Aorta (tissue), 5 donors: ENCODE results near the gene PRR33. TPM values are rescaled to one million over a fixed set of nuclear protein-coding genes. Genes with fewer than 3 reads are reported as not detected.

Source experiments
- ATAC-seq: fragments of 200-7000 bp; cut with Tn5 transposase; one replicate; pipeline ENCODE4 v1.9.1; 2022; ENCODE audit warnings: moderate library complexity; ENCODE audit not compliant: low FRiP score
- DNase-seq, 2 donors: peaks; one replicate each; pipeline ENCODE4 v3.0.0-alpha.2; 2020
- H3K27ac ChIP-seq, 2 donors: one replicate each; pipeline ENCODE4 v1.5.1; 2013; ENCODE audit warnings: low read length in 2 of 2, mild to moderate bottlenecking in 2 of 2, moderate library complexity in 2 of 2, control low read depth in 1 of 2, inconsistent platforms in 1 of 2, low read depth in 1 of 2
- H3K27me3 ChIP-seq, 2 donors: one replicate each; pipeline ENCODE4 v1.6.1; 2013; ENCODE audit warnings: control low read depth in 1 of 2, low read length in 1 of 2, mild to moderate bottlenecking in 1 of 2, moderate library complexity in 1 of 2; ENCODE audit not compliant: insufficient read depth in 2 of 2, control insufficient read depth in 1 of 2
- H3K36me3 ChIP-seq, 2 donors: one replicate each; pipeline ENCODE4 v1.6.1; 2013; ENCODE audit warnings: control low read depth in 1 of 2, low read length in 1 of 2, mild to moderate bottlenecking in 1 of 2; ENCODE audit not compliant: insufficient read depth in 2 of 2, control insufficient read depth in 1 of 2
- H3K4me1 ChIP-seq, 2 donors: one replicate each; pipeline ENCODE4 v1.6.1; 2013; ENCODE audit warnings: low read length in 2 of 2, control low read depth in 1 of 2, mild to moderate bottlenecking in 1 of 2, moderate library complexity in 1 of 2; ENCODE audit not compliant: insufficient read depth in 2 of 2, control insufficient read depth in 1 of 2
- H3K4me3 ChIP-seq, 2 donors: one replicate each; pipeline ENCODE4 v1.5.1; 2013; ENCODE audit warnings: low read length in 2 of 2, control low read depth in 1 of 2, mild to moderate bottlenecking in 1 of 2
- H3K9me3 ChIP-seq: one replicate; pipeline ENCODE4 v1.6.1; 2013; ENCODE audit warnings: mild to moderate bottlenecking, low read length; ENCODE audit not compliant: control insufficient read depth
- WGBS, 2 donors: extraction: QIAGEN DNeasy Blood & Tissue Kit; methylation state at CpG; one replicate each; pipeline ENCODE4 v1.1.7; 2013; 5-methylcytosine and 5-hydroxymethylcytosine counted together
- intact Hi-C, 2 donors: fragments of 100-400 bp; cut with DNase I; formaldehyde crosslinking; loops; one replicate each; pipeline versions ENCODE4 v1.14.2 to v1.15.0; 2022
- polyA plus RNA-seq, 2 donors: library from polyadenylated mRNA; stranded (reverse); fragments of 200-250 nt; gene quantifications; one replicate each; pipeline ENCODE4 v1.2.3, GENCODE V29; 2013
- total RNA-seq, 2 donors: library from RNA; stranded (reverse); fragmentation: NEBNext Ultra II Directional; extraction: Animal tissue kit (Norgen Biotek cat#: 25700); gene quantifications; one replicate each; pipeline ENCODE4 v1.2.1, GENCODE V29; 2021
- donor health status: healthy with polysubstance abuse.
- donor health status: Bipolar disorder and iron deficiency.
- donor health status: DM: no; HTN: no; CAD: no.
- donor health status: DM: no; HTN: no; CAD: no.
- donor health status: DM: yes; HTN: yes; CAD: no.

Gene PRR33
- total and polyA plus RNA-seq, 4 donors: not detected

DNA sequence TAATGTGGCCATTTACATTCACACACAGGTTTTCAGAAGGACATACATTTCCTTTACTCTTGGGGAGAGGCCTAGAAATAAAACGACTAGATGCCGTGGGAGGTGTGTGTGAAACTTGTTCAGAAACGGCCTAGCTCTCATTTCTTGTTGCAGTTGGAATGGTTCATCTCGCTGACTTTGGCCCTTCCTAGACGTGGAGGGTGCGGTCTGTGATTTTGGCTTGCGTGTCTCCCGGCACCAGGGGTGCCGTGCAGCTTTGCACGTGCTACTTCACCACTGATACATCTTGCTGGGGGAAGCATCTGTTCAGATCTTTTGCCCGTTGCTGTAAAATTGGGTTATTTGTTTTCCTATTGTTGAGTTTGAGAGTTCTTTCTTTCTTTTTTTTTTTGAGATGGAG, 3.1 kb upstream of the PRR33 start:
- ATAC-seq: no peak
- no peak overlapping the region for H3K27ac ChIP-seq
- H3K9me3 ChIP-seq: no peaks in the 10 kb centered on the region
- H3K4me1 ChIP-seq: no peaks in the 10 kb centered on the region
- H3K36me3 ChIP-seq: no peaks in the 10 kb centered on the region
- no peak overlapping the region for H3K4me3 ChIP-seq
- no peaks in the 10 kb centered on the region for H3K27me3 ChIP-seq
- WGBS, 2 donors: 84 to 91% methylated on average over 11 of the region's 11 CpGs
- intact Hi-C loops: loop anchor here (1.0 kb wide), 2 partner anchors 45 to 46 kb away; no protein-coding TSS in a partner anchor
- DNase-seq: no peak

DNA sequence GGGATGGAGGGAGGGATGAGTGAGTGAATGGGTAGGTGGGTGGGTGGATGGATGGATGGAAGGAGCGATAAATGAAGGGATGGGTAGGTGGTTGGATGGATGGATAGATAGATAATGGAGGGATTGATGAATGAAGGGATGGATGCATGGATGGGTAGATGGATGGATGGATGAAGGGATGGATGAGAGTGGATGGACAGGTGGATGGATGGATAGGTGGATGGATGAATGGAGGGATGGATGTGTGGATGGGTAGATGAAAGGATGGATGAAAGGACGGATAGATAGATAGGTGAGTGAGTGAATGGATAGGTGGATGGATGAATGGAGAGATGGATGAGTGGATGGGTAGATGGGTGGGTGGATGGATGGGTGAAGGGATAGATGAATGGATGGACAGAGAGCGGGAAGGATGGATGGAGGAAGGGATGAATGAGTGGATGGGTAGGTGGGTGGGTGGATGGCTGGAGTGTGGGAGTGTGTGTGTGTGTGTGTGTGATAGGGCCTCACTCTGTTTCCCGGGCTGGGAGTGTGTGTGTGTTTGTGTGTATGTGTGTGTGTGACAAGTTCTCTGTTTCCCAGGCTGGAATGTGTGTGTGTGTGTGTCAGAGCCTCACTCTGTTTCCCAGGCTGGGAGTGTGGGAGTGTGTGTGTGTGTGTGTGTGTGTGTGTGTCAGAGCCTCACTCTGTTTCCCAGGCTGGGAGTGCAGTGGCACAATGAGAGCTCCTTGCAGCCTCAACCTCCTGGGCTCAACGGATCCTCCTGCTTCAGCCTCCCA, 2.1 kb upstream of the PRR33 start:
- DNase-seq (no peak), ATAC-seq (no peak)
- H3K4me1 ChIP-seq: no peaks in the 10 kb centered on the region
- 82 to 92% methylated on average over 5 of the region's 5 CpGs for WGBS, 2 donors
- H3K36me3 ChIP-seq: no peaks in the 10 kb centered on the region
- H3K4me3 ChIP-seq: no peak overlapping the region
- intact Hi-C loops: loop anchor here (1.0 kb wide), 3 partner anchors 23 to 47 kb away; no protein-coding TSS in a partner anchor
- H3K27me3 ChIP-seq: no peaks in the 10 kb centered on the region
- H3K9me3 ChIP-seq: no peaks in the 10 kb centered on the region
- H3K27ac ChIP-seq: no peak overlapping the region

DNA sequence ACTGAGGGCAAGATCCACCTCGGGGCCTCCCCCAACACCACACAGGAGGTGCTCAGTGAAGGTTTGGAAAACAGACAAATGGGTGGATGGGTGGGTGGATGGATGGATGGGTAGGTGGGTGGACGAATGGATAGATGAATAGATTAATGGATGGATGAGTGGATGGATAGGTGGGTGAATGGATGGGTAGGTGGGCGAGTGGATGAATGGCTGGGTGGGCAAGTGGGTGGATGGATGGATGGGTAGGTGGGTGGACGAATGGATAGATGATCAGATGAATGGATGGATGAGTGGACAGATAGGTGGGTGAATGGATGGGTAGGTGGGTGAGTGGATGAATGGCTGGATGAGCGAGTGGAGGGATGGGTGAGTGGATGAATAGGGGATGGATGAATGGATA, 863 bp upstream of the PRR33 start:
- DNase-seq (no peak), ATAC-seq (no peak)
- WGBS, 2 donors: 73 to 92% methylated on average over 5 of the region's 5 CpGs
- no peak overlapping the region for H3K4me3 ChIP-seq
- H3K27me3 ChIP-seq: no peaks in the 10 kb centered on the region
- H3K27ac ChIP-seq: no peak overlapping the region
- H3K4me1 ChIP-seq: no peaks in the 10 kb centered on the region
- no peaks in the 10 kb centered on the region for H3K9me3 ChIP-seq
- intact Hi-C loops: no loop called here
- no peaks in the 10 kb centered on the region for H3K36me3 ChIP-seq

DNA sequence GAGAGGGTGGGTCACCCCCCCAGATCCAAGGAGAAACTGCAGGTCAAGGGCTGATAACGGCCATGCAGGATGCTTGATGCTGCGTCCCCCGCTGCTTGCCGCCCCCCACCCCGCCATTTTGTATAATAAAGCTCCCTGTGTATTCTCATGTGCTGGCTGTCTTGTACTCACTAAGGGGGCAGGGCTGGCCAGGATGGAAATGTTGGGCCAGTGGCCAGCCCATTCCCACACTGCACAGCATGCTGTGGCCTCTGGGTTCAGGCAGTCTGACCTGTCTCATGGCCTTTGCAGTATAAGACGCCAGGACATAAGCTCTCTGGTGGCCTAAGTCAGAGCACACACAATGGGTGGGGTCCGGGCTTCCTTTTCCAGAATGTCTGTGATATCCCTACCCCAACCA, 421 bp upstream of the PRR33 start:
- Histone ChIP-seq H3K4me1 (no peaks in the 10 kb centered on the region), H3K9me3 (no peaks in the 10 kb centered on the region), H3K27ac (no peak overlapping the region), H3K4me3 (no peak overlapping the region), H3K27me3 (no peaks in the 10 kb centered on the region), H3K36me3 (no peaks in the 10 kb centered on the region)
- ATAC-seq (no peak), DNase-seq (no peak)
- intact Hi-C loops: no loop called here
- WGBS, 2 donors: 93 to 96% methylated on average over 7 of the region's 7 CpGs

DNA sequence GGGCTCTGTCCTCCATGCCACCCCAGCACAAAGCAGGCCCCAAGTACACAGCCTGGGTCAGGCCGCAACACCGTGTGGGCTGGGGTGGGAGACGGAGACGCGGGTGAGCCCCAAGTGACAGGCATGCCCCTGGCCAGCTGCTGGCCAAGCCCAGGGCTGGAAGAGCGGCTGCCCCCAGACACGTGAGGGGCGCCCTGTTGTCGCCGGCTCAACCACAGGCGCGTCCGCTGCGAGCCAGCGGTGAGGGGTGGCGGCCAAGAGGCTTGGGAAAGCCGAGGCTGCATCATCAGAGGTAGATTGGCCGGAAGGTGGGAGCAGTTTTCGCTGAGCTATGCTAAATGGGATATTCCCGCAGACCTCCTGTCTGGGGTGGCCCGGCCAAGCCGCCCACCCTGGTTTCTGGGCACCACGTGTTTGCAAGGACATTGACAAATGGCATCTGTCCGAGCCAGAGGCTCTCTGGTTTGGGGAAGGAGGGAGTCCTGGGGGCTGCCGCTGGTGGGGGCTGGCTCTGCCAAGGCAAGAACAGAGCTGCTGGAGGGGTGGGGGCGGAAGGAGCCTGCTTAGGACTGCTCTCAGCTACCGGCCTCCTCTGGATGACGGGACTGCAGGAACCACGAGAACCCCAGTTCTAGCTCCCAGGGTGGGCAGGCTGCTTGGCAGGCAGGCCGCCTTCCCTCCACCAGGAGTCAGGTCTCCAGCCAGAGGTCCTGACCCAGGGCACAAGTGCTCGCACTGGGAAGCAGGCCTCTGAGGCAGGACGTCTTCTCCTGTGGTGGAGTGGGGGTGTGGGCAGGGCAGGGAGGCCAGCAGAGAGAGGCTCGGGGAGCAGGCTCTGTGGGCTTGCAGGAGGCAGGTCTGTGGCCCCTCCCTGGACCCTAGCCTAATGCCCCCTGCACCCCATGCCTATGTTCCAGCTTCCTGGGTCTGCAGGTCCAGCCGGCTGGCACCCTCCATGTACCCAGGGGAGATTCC, 552 bp downstream of the PRR33 start:
- Histone ChIP-seq H3K27ac (no peak overlapping the region), H3K4me3 (no peak overlapping the region), H3K4me1 (no peaks in the 10 kb centered on the region), H3K36me3 (no peaks in the 10 kb centered on the region), H3K27me3 (no peaks in the 10 kb centered on the region), H3K9me3 (no peaks in the 10 kb centered on the region)
- intact Hi-C loops: no loop called here
- peak; percentile 36 for ATAC-seq
- DNase-seq: no peak
- 75 to 78% methylated on average over 33 to 34 of the region's 34 CpGs for WGBS, 2 donors

DNA sequence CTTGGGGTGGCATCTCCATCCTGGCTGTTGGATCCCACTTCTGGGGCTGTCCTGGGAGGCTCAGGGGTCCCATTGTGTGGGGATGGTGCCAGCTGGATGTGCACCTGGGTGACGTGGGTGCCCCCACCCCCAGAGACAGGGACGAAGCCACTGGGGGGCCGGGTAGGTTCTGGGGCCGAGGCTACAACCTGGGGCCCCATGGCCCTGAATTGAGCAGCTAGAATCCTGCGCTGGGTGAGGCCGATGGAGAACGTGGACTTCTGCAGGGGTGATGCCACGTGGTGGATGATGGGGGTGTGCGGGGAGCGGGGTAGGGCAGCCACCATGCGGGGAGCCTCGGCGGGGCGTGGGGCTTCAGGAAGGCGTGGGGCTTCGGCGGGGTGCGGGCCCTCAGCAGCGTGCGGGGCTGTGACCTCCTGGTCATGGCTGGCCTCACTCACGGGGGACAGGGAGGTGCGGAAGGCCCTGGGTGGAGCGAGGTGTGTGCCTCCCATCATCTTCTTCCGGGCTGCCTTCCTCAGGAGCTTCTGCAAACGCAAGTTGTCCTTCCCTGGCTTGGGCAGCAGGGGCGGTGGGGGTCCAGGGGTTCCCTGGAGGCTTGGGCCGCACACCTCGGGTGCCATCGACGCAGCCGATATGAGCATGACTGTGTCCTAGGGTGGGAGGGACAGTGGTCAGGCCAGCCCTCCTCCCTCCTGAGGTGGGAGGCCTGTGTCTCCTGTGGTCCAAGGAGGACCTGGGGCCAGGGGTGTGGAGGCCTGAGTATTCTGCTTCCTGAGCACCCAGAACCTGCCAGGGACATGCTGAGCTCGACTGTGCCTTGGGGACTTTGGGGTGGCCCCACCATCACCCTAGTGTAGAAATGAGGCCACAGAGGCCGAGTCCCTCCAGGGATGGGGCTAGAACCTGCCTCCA, 1.5 kb downstream of the PRR33 start:
- intact Hi-C loops: no loop called here
- no peaks in the 10 kb centered on the region for H3K9me3 ChIP-seq
- WGBS, 2 donors: 93 to 95% methylated on average over 32 to 33 of the region's 33 CpGs
- ATAC-seq (peak; percentile 9), DNase-seq (peak in 1 of 2 donors; percentile 57)
- H3K36me3 ChIP-seq: no peaks in the 10 kb centered on the region
- no peaks in the 10 kb centered on the region for H3K27me3 ChIP-seq
- no peak overlapping the region for H3K4me3 ChIP-seq
- H3K4me1 ChIP-seq: no peaks in the 10 kb centered on the region
- no peak overlapping the region for H3K27ac ChIP-seq

DNA sequence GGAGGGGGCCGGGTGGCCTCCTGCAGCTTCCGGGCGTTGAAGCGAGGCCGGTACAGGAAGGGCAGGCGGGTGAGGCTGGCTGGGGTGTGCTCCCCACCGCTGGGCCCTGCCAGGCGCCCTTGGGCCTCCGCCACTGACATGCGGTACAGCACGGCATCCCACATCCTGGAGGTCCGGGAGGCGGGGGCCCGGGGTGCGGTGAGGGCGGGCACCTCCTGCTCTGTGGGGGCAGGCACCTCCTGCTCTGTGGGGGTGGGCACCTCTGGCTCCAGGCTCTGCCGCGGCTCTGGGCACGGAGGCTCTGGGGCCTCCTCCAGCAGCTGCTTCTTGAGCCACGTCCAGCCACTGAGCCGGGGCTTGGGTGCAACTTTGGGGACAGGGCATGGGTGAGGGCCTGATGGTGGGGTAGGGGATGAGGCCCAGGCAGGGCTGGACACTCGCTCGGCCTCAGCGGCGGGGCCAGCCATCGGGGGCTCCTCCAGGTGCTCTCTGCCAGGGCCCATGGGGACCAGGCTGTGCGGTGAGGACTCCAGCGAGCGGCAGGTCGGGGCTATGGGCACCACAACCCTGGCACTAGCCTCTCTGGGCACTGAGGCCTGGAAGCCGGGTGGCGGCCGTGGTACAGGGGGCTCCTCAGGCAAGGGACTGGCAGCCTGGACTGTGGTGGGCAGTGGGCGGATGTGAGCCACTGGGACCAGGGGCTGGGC, 2.3 kb downstream of the PRR33 start:
- Histone ChIP-seq H3K9me3 (no peaks in the 10 kb centered on the region), H3K4me3 (no peak overlapping the region), H3K4me1 (no peaks in the 10 kb centered on the region), H3K27me3 (no peaks in the 10 kb centered on the region), H3K36me3 (no peaks in the 10 kb centered on the region), H3K27ac (no peak overlapping the region)
- ATAC-seq (peak; percentile 21), DNase-seq (peak in 1 of 2 donors; percentile 78)
- 87 to 88% methylated on average over 33 to 34 of the region's 34 CpGs for WGBS, 2 donors
- intact Hi-C loops: no loop called here

DNA sequence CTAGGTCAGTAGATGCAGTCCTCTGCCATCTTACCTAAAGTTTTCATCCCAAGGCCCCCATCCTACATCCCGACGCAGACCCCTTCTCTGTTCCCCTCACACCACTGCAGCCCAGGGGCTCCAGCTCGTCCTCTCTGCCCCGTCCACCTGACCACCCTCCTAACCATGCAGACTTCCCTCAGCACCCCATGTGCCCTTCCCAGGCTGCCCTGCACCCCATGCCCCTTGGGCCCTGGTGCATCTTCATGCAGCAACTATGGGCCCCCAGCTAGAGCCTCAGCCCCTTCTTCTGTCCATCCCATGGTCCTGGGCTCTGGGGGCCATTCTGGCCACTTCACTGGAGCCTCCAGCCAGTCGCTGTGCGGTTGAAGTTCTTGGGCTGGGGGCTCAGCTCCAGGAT, 2.9 kb downstream of the PRR33 start:
- intact Hi-C loops: no loop called here
- H3K4me1 ChIP-seq: no peaks in the 10 kb centered on the region
- no peaks in the 10 kb centered on the region for H3K27me3 ChIP-seq
- 89 to 93% methylated on average over 6 of the region's 6 CpGs for WGBS, 2 donors
- no peaks in the 10 kb centered on the region for H3K36me3 ChIP-seq
- no peak overlapping the region for H3K27ac ChIP-seq
- H3K4me3 ChIP-seq: no peak overlapping the region
- ATAC-seq (no peak), DNase-seq (peak in 1 of 2 donors; percentile 74)
- no peaks in the 10 kb centered on the region for H3K9me3 ChIP-seq
